ENCODE measurements around the gene EMC6. TPM values are rescaled to one million over a fixed set of nuclear protein-coding genes. Genes with fewer than 3 reads are reported as not detected.

EMC6 gene
- total RNA-seq, 1 experiment from 2014 or later: 62.4 TPM

GRCh38 chr17:3681057-3681456 is 12.4 kb downstream of the EMC6 start (continued):
- no peak for TF ChIP-seq ZBTB33 (IDR thresholded peaks at IDR 0.05; ENCODE audit: extremely low read depth, insufficient replicate concordance, low read length)

GRCh38 chr17:3681565-3681964 is 13.0 kb downstream of the EMC6 start:
- H3K9me3 ChIP-seq (ENCODE audit: control insufficient read depth in 1 of 2, insufficient read depth in 1 of 2, low read depth in 1 of 2, low read length in 2 of 2): no peaks in the 10 kb centered on the region
- no peaks in the 10 kb centered on the region for H3K36me3 ChIP-seq (ENCODE audit: control insufficient read depth in 1 of 2, insufficient read depth in 2 of 2, low read length in 2 of 2)
- no peaks in the 10 kb centered on the region for H3K9me2 ChIP-seq (ENCODE audit: insufficient read depth)
- no peak overlapping the region for H3K4me2 ChIP-seq (ENCODE audit: low read length)
- no TSS peak for BruUV-seq (replicated peaks)
- ATAC-seq (no peak), DNase-seq (ENCODE audit: low read depth, low spot score) (no peak)
- TF ChIP-seq SIN3A (IDR thresholded peaks at IDR 0.05; ENCODE audit: low read depth) (no peak), JUND (IDR thresholded peaks at IDR 0.05) (no peak)
- intact Hi-C loops (cut with micrococcal nuclease): no loop called here
- no peak overlapping the region for H3K27ac ChIP-seq (ENCODE audit: low read depth, low read length)
- ChIA-PET CTCF (interaction anchor here (0.9 kb wide), 1 partner anchor 56 kb away, joined by 4 read pairs; no protein-coding TSS in a partner anchor), RAD21 (ENCODE audit: low non-redundant PET in 1 of 2, low total read pairs in 2 of 2, uncharacterized antibody in 2 of 2, unreplicated experiment in 2 of 2) (no interaction called here), POLR2A (no interaction called here)
- peaks cover 0 to 10% of the 10 kb centered on the region in 2 experiments; a peak in 3 of 4 replicates for H3K4me1 ChIP-seq (ENCODE audit: control insufficient read depth in 1 of 2, insufficient read depth in 2 of 2, low read length in 2 of 2)
- no peak overlapping the region for H2AFZ ChIP-seq (ENCODE audit: low read depth, low read length, poor library complexity, severe bottlenecking)
- H4K20me1 ChIP-seq (ENCODE audit: insufficient read depth): no peaks in the 10 kb centered on the region
- no peak overlapping the region for H3K4me3 ChIP-seq (replicated peaks in 1 of 2; ENCODE audit: low read depth in 1 of 2, low read length in 2 of 2)
- no peak overlapping the region for H3K9ac ChIP-seq (ENCODE audit: low read length)
- H3K27me3 ChIP-seq (ENCODE audit: insufficient read depth, low read length): no peaks in the 10 kb centered on the region
- H3K79me2 ChIP-seq (ENCODE audit: insufficient read depth, low read length): no peaks in the 10 kb centered on the region

GRCh38 chr17:3682033-3682432 is 13.4 kb downstream of the EMC6 start:
- Histone ChIP-seq H3K27me3 (ENCODE audit: insufficient read depth, low read length) (no peaks in the 10 kb centered on the region), H3K9ac (ENCODE audit: low read length) (no peak overlapping the region), H3K36me3 (ENCODE audit: control insufficient read depth in 1 of 2, insufficient read depth in 2 of 2, low read length in 2 of 2) (no peaks in the 10 kb centered on the region), H4K20me1 (ENCODE audit: insufficient read depth) (no peaks in the 10 kb centered on the region), H3K4me3 (replicated peaks in 1 of 2; ENCODE audit: low read depth in 1 of 2, low read length in 2 of 2) (no peak overlapping the region), H3K4me1 (ENCODE audit: control insufficient read depth in 1 of 2, insufficient read depth in 2 of 2, low read length in 2 of 2) (peaks cover 0 to 10% of the 10 kb centered on the region in 2 experiments; a peak in 3 of 4 replicates), H3K9me3 (ENCODE audit: control insufficient read depth in 1 of 2, insufficient read depth in 1 of 2, low read depth in 1 of 2, low read length in 2 of 2) (no peaks in the 10 kb centered on the region), H3K4me2 (ENCODE audit: low read length) (no peak overlapping the region), H3K27ac (ENCODE audit: low read depth, low read length) (no peak overlapping the region), H3K79me2 (ENCODE audit: insufficient read depth, low read length) (no peaks in the 10 kb centered on the region), H2AFZ (ENCODE audit: low read depth, low read length, poor library complexity, severe bottlenecking) (no peak overlapping the region), H3K9me2 (ENCODE audit: insufficient read depth) (no peaks in the 10 kb centered on the region)
- no peak for DNase-seq (ENCODE audit: low read depth, low spot score)
- CTCF ChIA-PET: interaction anchor here (0.8 to 1.8 kb wide), 4 partner anchors 13 to 145 kb away, joined by 7 to 11 read pairs (median 8); partner anchors contain the start of genes EMC6, P2RX5 and TAX1BP3
- POLR2A ChIA-PET: no interaction called here
- TF ChIP-seq SRF (IDR thresholded peaks at IDR 0.05; ENCODE audit: low read depth): no peak
- no peak for TF ChIP-seq EGR1 (IDR thresholded peaks at IDR 0.05; ENCODE audit: low read depth)
- TF ChIP-seq SP1 (IDR thresholded peaks at IDR 0.05; ENCODE audit: low read depth): no peak
- TF ChIP-seq TCF7L2 (IDR thresholded peaks at IDR 0.05; ENCODE audit: borderline replicate concordance, extremely low read depth, insufficient read depth, insufficient read length): no peak
- no peak for TF ChIP-seq EZH2 (IDR thresholded peaks at IDR 0.05)
- TF ChIP-seq FOSL1 (IDR thresholded peaks at IDR 0.05; ENCODE audit: low read depth): no peak
- no peak for TF ChIP-seq JUND (IDR thresholded peaks at IDR 0.05)
- no peak for TF ChIP-seq ZBTB33 (IDR thresholded peaks at IDR 0.05; ENCODE audit: extremely low read depth, insufficient replicate concordance, low read length)
- no peak for TF ChIP-seq SIN3A (IDR thresholded peaks at IDR 0.05; ENCODE audit: low read depth)
- no peak for TF ChIP-seq CBX3 (IDR thresholded peaks at IDR 0.05; ENCODE audit: low read depth)
- no peak for TF ChIP-seq ATF3 (IDR thresholded peaks at IDR 0.05)
- no peak for TF ChIP-seq RAD21 (IDR thresholded peaks at IDR 0.05; ENCODE audit: low read depth)
- no peak for TF ChIP-seq ZNF274 (IDR thresholded peaks at IDR 0.05; ENCODE audit: low read depth, low read length)
- no peak for TF ChIP-seq POLR2A (IDR thresholded peaks at IDR 0.05; ENCODE audit: borderline replicate concordance, extremely low read depth, insufficient read depth, insufficient read length)
- no peak for TF ChIP-seq CEBPB (IDR thresholded peaks at IDR 0.05; ENCODE audit: low read depth)
- no TSS peak for BruUV-seq (replicated peaks)
- intact Hi-C loops (cut with micrococcal nuclease): loop anchor here (2.0 kb wide), 1 partner anchor 145 kb away; no protein-coding TSS in a partner anchor
- RAD21 ChIA-PET (ENCODE audit: low non-redundant PET in 1 of 2, low total read pairs in 2 of 2, uncharacterized antibody in 2 of 2, unreplicated experiment in 2 of 2): no interaction called here
- ATAC-seq: no peak
